Measurements from ENCODE around the gene C6orf163. TPM values are rescaled to one million over a fixed set of nuclear protein-coding genes. Genes with fewer than 3 reads are reported as not detected.

C6orf163 gene
- total and polyA plus RNA-seq, 2 experiments from 2014 or later = 2.3 to 5.4 TPM

DNA sequence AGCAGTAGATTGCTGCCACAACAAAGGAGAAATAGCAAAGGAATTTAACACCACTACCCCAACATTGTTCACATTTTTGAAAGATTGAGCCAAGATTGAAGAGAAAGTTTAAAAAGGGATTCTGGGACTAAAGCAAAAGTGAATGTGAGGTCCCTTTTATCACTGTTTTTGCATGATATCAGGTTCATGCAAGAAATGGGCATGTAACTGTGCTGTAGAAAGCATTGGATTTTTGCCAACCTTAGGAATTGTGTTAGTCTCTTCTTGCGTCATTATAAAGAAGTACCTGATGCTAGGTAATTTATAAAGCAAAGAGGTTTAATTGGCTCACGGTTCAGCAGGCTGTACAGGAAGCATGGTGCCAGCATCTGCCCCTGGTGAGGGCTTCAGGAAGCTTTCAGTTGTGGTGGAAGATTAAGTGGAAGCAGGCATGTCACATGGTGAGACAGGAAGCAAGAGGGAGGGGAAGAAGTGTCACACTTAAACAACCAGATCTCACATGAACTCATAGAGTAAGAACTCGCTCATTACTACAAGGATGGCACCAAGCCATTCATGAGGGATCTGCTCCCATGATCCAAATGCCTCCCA lies 10.9 kb upstream of the C6orf163 start (continued):
- TF ChIP-seq, protein P1, sequence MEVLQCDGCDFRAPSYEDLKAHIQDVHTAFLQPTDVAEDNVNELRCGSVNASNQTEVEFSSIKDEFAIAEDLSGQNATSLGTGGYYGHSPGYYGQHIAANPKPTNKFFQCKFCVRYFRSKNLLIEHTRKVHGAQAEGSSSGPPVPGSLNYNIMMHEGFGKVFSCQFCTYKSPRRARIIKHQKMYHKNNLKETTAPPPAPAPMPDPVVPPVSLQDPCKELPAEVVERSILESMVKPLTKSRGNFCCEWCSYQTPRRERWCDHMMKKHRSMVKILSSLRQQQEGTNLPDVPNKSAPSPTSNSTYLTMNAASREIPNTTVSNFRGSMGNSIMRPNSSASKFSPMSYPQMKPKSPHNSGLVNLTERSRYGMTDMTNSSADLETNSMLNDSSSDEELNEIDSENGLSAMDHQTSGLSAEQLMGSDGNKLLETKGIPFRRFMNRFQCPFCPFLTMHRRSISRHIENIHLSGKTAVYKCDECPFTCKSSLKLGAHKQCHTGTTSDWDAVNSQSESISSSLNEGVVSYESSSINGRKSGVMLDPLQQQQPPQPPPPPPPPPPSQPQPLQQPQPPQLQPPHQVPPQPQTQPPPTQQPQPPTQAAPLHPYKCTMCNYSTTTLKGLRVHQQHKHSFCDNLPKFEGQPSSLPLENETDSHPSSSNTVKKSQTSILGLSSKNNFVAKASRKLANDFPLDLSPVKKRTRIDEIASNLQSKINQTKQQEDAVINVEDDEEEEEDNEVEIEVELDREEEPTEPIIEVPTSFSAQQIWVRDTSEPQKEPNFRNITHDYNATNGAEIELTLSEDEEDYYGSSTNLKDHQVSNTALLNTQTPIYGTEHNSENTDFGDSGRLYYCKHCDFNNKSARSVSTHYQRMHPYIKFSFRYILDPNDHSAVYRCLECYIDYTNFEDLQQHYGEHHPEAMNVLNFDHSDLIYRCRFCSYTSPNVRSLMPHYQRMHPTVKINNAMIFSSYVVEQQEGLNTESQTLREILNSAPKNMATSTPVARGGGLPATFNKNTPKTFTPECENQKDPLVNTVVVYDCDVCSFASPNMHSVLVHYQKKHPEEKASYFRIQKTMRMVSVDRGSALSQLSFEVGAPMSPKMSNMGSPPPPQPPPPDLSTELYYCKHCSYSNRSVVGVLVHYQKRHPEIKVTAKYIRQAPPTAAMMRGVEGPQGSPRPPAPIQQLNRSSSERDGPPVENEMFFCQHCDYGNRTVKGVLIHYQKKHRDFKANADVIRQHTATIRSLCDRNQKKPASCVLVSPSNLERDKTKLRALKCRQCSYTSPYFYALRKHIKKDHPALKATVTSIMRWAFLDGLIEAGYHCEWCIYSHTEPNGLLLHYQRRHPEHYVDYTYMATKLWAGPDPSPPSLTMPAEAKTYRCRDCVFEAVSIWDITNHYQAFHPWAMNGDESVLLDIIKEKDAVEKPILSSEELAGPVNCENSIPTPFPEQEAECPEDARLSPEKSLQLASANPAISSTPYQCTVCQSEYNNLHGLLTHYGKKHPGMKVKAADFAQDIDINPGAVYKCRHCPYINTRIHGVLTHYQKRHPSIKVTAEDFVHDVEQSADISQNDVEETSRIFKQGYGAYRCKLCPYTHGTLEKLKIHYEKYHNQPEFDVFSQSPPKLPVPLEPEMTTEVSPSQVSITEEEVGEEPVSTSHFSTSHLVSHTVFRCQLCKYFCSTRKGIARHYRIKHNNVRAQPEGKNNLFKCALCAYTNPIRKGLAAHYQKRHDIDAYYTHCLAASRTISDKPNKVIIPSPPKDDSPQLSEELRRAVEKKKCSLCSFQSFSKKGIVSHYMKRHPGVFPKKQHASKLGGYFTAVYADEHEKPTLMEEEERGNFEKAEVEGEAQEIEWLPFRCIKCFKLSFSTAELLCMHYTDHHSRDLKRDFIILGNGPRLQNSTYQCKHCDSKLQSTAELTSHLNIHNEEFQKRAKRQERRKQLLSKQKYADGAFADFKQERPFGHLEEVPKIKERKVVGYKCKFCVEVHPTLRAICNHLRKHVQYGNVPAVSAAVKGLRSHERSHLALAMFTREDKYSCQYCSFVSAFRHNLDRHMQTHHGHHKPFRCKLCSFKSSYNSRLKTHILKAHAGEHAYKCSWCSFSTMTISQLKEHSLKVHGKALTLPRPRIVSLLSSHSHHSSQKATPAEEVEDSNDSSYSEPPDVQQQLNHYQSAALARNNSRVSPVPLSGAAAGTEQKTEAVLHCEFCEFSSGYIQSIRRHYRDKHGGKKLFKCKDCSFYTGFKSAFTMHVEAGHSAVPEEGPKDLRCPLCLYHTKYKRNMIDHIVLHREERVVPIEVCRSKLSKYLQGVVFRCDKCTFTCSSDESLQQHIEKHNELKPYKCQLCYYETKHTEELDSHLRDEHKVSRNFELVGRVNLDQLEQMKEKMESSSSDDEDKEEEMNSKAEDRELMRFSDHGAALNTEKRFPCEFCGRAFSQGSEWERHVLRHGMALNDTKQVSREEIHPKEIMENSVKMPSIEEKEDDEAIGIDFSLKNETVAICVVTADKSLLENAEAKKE (CRISPR knock-in tag; IDR thresholded peaks at IDR 0.05) = no peak
- TF ChIP-seq POLR2AphosphoS5 (IDR thresholded peaks at IDR 0.05; ENCODE audit: low read depth) = no peak

DNA sequence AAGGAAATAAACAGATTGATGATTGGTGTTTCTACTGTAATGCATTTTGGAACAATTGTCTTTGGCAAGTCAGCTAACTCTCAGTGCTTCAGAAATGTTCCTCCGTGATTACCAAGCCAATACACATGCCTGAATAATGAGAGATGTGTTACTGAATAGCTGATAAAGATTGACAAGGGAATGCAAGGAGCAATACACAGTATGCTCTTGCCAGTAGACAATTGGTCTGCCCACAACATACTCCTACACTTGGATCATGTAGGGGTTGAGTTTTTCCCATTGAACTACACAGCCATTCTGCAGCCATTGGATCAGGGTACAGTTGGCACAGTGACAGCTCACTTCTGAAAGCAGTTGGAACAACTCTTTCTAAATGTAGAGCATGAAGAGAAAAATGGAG lies 9.9 kb upstream of the C6orf163 start:
- no peaks in the 10 kb centered on the region for H3K9me3 Mint-ChIP-seq
- DNase-seq (ENCODE audit: low spot score) (no peak), ATAC-seq (no peak)
- H4K20me1 ChIP-seq (replicated peaks; ENCODE audit: insufficient read depth) = no peaks in the 10 kb centered on the region
- H3K36me3 ChIP-seq (ENCODE audit: insufficient read depth) = no peaks in the 10 kb centered on the region
- peaks cover 26% of the 10 kb centered on the region for H3K79me2 ChIP-seq (replicated peaks; ENCODE audit: insufficient read depth)
- H3K4me2 ChIP-seq = no peak overlapping the region
- no peak overlapping the region for H2AFZ ChIP-seq
- no peak overlapping the region for H3K4me3 Mint-ChIP-seq
- peaks cover 23% of the 10 kb centered on the region for H3K4me1 Mint-ChIP-seq
- H3K9me2 ChIP-seq (ENCODE audit: insufficient read depth) = no peaks in the 10 kb centered on the region
- H3K4me3 ChIP-seq = no peak overlapping the region
- peaks cover 23% of the 10 kb centered on the region for H3K4me1 ChIP-seq (ENCODE audit: insufficient read depth)
- no peaks in the 10 kb centered on the region for H3K27me3 ChIP-seq (ENCODE audit: insufficient read depth)
- peaks cover 4% of the 10 kb centered on the region; the same call in 1 of the 3 replicates for H3K36me3 Mint-ChIP-seq (ENCODE audit: low read depth)
- no peaks in the 10 kb centered on the region for H3F3A ChIP-seq (replicated peaks; ENCODE audit: low read depth)
- H3K27me3 Mint-ChIP-seq (ENCODE audit: insufficient read depth, low read depth, poor library complexity) = no peaks in the 10 kb centered on the region
- H3K27ac Mint-ChIP-seq = no peak overlapping the region
- no peak overlapping the region for H3K27ac ChIP-seq (ENCODE audit: low read depth)
- TF ChIP-seq, protein P1 (CRISPR knock-in tag; IDR thresholded peaks at IDR 0.05) = no peak
- TF ChIP-seq ZNF331 (CRISPR knock-in tag; IDR thresholded peaks at IDR 0.05; ENCODE audit: low read depth) = no peak
- TF ChIP-seq EZH2 (IDR thresholded peaks at IDR 0.05; ENCODE audit: low read depth, unreplicated experiment) = no peak
- no peak for TF ChIP-seq JUNB (IDR thresholded peaks at IDR 0.05; ENCODE audit: unreplicated experiment)

Measured in GM23338 (cell line).